Muscle layer of duodenum (tissue), 2 donors: Measurements from ENCODE around the gene RTF1.

Experiments used
- H3K27ac ChIP-seq: one replicate; pipeline ENCODE4 v1.7.0; 2013; ENCODE audit warnings: mild to moderate bottlenecking, low read length
- H3K27me3 ChIP-seq: one replicate; pipeline ENCODE4 v1.7.0; 2013; ENCODE audit warnings: low read depth, mild to moderate bottlenecking, control low read depth, low read length
- H3K36me3 ChIP-seq, 2 donors: one replicate each; pipeline ENCODE4 v1.7.0; 2013; ENCODE audit warnings: low read length in 2 of 2, control low read depth in 1 of 2, mild to moderate bottlenecking in 1 of 2; ENCODE audit not compliant: insufficient read depth in 2 of 2, control insufficient read depth in 1 of 2
- H3K4me1 ChIP-seq, 2 donors: one replicate each; pipeline ENCODE4 v1.7.0; 2013; ENCODE audit warnings: low read length in 2 of 2, mild to moderate bottlenecking in 2 of 2, control low read depth in 1 of 2, moderate library complexity in 1 of 2; ENCODE audit not compliant: insufficient read depth in 2 of 2, control insufficient read depth in 1 of 2
- H3K4me3 ChIP-seq, 2 donors: one replicate each; pipeline ENCODE4 v1.7.0; 2013; ENCODE audit warnings: low read length in 2 of 2, low read depth in 1 of 2, mild to moderate bottlenecking in 1 of 2
- H3K9me3 ChIP-seq, 2 donors: one replicate each; pipeline ENCODE4 v1.7.0; 2013; ENCODE audit warnings: low read length in 2 of 2, control low read depth in 1 of 2, mild to moderate bottlenecking in 1 of 2; ENCODE audit not compliant: control insufficient read depth in 1 of 2
- donor health status: healthy.

The RTF1 gene

GRCh38 chr15:41490355-41490754 is 73.5 kb downstream of the RTF1 start:
- Histone ChIP-seq H3K27ac (no peak overlapping the region), H3K4me3 (no peak overlapping the region), H3K9me3 (no peaks in the 10 kb centered on the region), H3K36me3 (no peaks in the 10 kb centered on the region), H3K27me3 (peaks cover 20% of the 10 kb centered on the region), H3K4me1 (peaks cover 7 to 27% of the 10 kb centered on the region in 2 donors)

GRCh38 chr15:41491889-41492288 is 75.0 kb downstream of the RTF1 start:
- Histone ChIP-seq H3K4me3 (no peak overlapping the region), H3K4me1 (peaks cover 7 to 35% of the 10 kb centered on the region in 2 donors), H3K27me3 (peaks cover 20% of the 10 kb centered on the region), H3K36me3 (no peaks in the 10 kb centered on the region), H3K27ac (no peak overlapping the region), H3K9me3 (no peaks in the 10 kb centered on the region)

GRCh38 chr15:41492597-41493204 is 75.8 kb downstream of the RTF1 start:
- peaks cover 7 to 35% of the 10 kb centered on the region in 2 donors for H3K4me1 ChIP-seq
- H3K4me3 ChIP-seq = peak overlapping the region; percentile 59 to 79
- H3K27ac ChIP-seq = peak overlapping the region; percentile 45
- no peaks in the 10 kb centered on the region for H3K9me3 ChIP-seq
- H3K27me3 ChIP-seq = peaks cover 20% of the 10 kb centered on the region
- no peaks in the 10 kb centered on the region for H3K36me3 ChIP-seq

- no peaks in the 10 kb centered on the region for H3K36me3 ChIP-seq
- peaks cover 20% of the 10 kb centered on the region for H3K27me3 ChIP-seq
- peaks cover 7 to 35% of the 10 kb centered on the region in 2 donors for H3K4me1 ChIP-seq
- no peaks in the 10 kb centered on the region for H3K9me3 ChIP-seq
- H3K4me3 ChIP-seq = peak within 1 kb of the TSS; percentile 59 to 79
- H3K27ac ChIP-seq = peak within 1 kb of the TSS; percentile 45
These were observed 76.5 kb downstream of the RTF1 start, which contains the start of gene ITPKA for GRCh38 chr15:41493205-41493901. Gene ITPKA, plus strand, starts transcription at chr15:41493874. Its CDS starts 54 bp downstream, at chr15:41493928.

GRCh38 chr15:41493902-41494189 is 77.0 kb downstream of the RTF1 start:
- no peak overlapping the region for H3K27ac ChIP-seq
- peaks cover 7 to 35% of the 10 kb centered on the region in 2 donors for H3K4me1 ChIP-seq
- no peaks in the 10 kb centered on the region for H3K36me3 ChIP-seq
- H3K9me3 ChIP-seq = no peaks in the 10 kb centered on the region
- H3K27me3 ChIP-seq = peaks cover 20% of the 10 kb centered on the region
- H3K4me3 ChIP-seq = peak overlapping the region in 1 of 2 donors; percentile 57

- Histone ChIP-seq H3K4me3 (peak overlapping the region; percentile 16 to 57), H3K27me3 (peaks cover 20% of the 10 kb centered on the region), H3K27ac (no peak overlapping the region), H3K9me3 (no peaks in the 10 kb centered on the region), H3K36me3 (no peaks in the 10 kb centered on the region), H3K4me1 (peaks cover 7 to 35% of the 10 kb centered on the region in 2 donors)
These were observed 77.5 kb downstream of the RTF1 start for GRCh38 chr15:41494190-41494921.

GRCh38 chr15:41494922-41495735 is 78.2 kb downstream of the RTF1 start:
- Histone ChIP-seq H3K27ac (no peak overlapping the region), H3K27me3 (peaks cover 20% of the 10 kb centered on the region), H3K4me1 (peaks cover 7 to 35% of the 10 kb centered on the region in 2 donors), H3K36me3 (no peaks in the 10 kb centered on the region), H3K4me3 (peak overlapping the region; percentile 16 to 57), H3K9me3 (no peaks in the 10 kb centered on the region)

GRCh38 chr15:41495736-41496599 is 79.1 kb downstream of the RTF1 start:
- Histone ChIP-seq H3K4me1 (peaks cover 7 to 35% of the 10 kb centered on the region in 2 donors), H3K27me3 (peaks cover 20% of the 10 kb centered on the region), H3K4me3 (peak overlapping the region in 1 of 2 donors; percentile 57), H3K9me3 (no peaks in the 10 kb centered on the region), H3K27ac (peak overlapping the region; percentile 8), H3K36me3 (no peaks in the 10 kb centered on the region)

- Histone ChIP-seq H3K4me3 (no peak overlapping the region), H3K9me3 (no peaks in the 10 kb centered on the region), H3K4me1 (peaks cover 0 to 39% of the 10 kb centered on the region in 2 donors), H3K36me3 (no peaks in the 10 kb centered on the region), H3K27me3 (peaks cover 19% of the 10 kb centered on the region), H3K27ac (no peak overlapping the region)
These were observed 81.8 kb downstream of the RTF1 start for GRCh38 chr15:41498657-41499056.

- no peaks in the 10 kb centered on the region for H3K9me3 ChIP-seq
- peaks cover 19% of the 10 kb centered on the region for H3K27me3 ChIP-seq
- peaks cover 0 to 36% of the 10 kb centered on the region in 2 donors for H3K4me1 ChIP-seq
- H3K4me3 ChIP-seq = no peak overlapping the region
- H3K27ac ChIP-seq = no peak overlapping the region
- H3K36me3 ChIP-seq = no peaks in the 10 kb centered on the region
These were observed 82.4 kb downstream of the RTF1 start for GRCh38 chr15:41499109-41499851.
